Cardiac fibroblast (primary cell): Measurements from ENCODE around the gene POLR3G.

Experiments used
- DNase-seq, 2 donors: peaks; one replicate each; pipeline versions ENCODE4 v3.0.0 to v3.0.0-alpha.2; 2010; ENCODE audit warnings: low read depth in 2 of 2
- H3K4me3 ChIP-seq, 2 donors: replicated peaks in 1 of 2; 1 replicate in 1 of 2; 2 replicates in 1 of 2; pipeline ENCODE4 v1.5.1; 2011; ENCODE audit warnings: low read depth in 2 of 2, low read length in 2 of 2, mild to moderate bottlenecking in 2 of 2, moderate library complexity in 1 of 2
- TF ChIP-seq, protein P1 (sequence below): IDR thresholded peaks from one replicate; pipeline ENCODE4 v1.5.1; 2011; ENCODE audit warnings: low read depth, mild to moderate bottlenecking, low read length, inconsistent platforms

Gene POLR3G

DNA sequence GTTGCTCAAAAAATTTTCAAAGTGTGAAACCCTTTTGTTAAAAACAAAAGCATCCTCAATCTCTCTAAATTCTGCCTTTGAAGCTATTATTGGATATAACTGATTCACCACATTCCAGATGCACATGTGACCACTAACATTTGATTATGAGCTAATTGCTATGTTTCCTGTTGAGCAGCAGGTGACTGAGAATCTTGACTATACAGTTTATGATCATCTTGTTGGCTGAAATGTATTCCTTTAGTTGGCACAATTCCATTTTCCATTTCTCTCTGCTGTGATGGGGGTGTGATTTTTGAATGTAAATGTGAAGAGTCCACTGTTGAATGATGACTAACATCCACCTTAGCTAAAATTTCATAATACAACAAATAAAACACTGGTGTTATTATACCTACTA is 44.0 kb downstream of the POLR3G start:
- TF ChIP-seq, protein P1, sequence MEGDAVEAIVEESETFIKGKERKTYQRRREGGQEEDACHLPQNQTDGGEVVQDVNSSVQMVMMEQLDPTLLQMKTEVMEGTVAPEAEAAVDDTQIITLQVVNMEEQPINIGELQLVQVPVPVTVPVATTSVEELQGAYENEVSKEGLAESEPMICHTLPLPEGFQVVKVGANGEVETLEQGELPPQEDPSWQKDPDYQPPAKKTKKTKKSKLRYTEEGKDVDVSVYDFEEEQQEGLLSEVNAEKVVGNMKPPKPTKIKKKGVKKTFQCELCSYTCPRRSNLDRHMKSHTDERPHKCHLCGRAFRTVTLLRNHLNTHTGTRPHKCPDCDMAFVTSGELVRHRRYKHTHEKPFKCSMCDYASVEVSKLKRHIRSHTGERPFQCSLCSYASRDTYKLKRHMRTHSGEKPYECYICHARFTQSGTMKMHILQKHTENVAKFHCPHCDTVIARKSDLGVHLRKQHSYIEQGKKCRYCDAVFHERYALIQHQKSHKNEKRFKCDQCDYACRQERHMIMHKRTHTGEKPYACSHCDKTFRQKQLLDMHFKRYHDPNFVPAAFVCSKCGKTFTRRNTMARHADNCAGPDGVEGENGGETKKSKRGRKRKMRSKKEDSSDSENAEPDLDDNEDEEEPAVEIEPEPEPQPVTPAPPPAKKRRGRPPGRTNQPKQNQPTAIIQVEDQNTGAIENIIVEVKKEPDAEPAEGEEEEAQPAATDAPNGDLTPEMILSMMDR: no peak
- no peak overlapping the region for H3K4me3 ChIP-seq
- peak in 1 of 2 donors; percentile 31 for DNase-seq

DNA sequence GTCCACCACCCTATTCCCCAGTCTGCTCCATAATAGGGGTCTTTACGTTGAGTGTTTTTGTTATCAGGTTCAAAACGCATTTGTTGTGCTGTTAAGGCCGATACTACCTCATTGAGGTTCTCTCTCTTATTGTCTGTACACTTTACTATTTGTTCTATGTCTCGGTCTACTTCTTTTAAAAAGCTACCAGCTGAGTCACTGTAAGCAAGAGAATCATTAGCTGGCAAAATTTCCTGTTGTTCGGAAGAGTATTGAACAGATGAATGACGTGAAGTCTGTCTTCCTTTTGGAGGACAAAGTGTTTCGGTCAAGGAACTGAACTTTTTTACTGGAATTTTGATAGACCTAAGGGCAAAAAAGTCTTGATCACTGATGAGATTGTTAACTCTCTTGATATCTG is 44.4 kb downstream of the POLR3G start:
- TF ChIP-seq, protein P1: no peak
- no peak overlapping the region for H3K4me3 ChIP-seq
- no peak for DNase-seq

DNA sequence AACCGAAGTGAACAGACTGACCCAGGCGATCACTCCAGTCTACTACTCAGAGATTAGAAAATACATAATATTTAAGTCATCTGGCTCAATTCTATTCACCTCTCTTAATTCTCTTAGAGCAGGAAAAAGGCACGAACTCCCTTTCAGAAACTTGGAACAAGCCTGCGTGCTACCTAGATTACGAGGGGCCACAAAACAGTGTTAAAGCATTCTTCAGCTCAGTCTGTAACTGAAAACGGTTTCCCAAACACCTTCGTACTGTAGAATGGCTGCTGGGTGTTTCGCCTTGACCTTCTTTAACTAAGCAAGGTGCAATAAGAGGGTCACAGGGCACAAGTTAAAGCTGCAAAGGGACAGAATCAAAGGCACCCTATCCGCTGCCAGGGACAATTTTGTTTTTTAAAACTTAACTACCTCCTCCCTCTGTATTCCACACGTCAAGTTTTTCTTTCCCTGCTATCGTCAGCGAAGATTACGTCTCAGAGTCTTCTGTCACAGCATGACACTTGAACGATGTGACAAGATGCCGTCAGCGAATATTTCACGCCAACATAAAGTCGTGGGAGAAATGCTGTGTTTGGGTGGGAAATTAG is 54.0 kb downstream of the POLR3G start:
- TF ChIP-seq, protein P1: no peak
- DNase-seq: peak; percentile 31 to 33
- H3K4me3 ChIP-seq: peak overlapping the region; percentile 81 to 95

DNA sequence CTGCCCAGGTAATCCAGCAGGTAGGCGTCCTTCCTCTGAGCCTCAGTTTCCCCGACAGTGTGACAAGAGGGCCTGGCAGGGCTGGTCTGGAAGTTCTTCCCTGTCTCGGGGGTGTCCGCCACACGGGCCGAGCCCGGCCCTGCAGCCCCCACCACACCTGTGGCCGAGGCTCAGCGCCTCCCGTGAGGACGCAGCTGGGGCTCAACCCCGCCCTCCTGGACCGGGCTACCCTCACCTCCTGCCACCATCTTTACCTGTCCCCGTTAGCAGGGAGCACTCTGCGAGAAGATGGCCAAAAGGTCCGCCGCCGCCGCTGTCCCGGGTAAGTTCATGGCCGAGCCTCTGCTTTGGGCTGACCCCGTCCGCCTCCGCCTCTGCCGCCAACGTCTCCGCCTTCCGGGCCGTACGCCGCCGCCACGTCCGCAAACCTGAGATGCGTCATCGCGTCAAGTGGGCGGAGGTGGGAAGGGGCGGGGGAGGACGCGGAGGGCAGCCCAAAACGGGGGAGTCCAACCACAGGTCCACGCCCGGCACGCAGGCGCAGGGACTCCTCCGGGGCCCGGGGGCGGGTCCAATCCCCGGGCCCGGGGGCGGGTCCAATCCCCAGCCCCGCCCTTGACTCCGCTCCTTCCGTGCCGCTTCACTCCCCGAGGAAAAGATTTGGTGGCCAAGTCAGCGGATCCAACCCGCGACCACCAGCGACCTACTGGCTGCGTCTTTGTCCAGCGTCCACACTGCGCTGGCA is 54.7 kb downstream of the POLR3G start, which contains the start of gene LYSMD3:
LYSMD3 (minus strand) TSS at position 391 of the 745 bp plus-strand sequence. CDS start 4,295 bp downstream, outside the sequence.
- TF ChIP-seq, protein P1: no peak
- H3K4me3 ChIP-seq: peak within 1 kb of the TSS; percentile 81 to 95
- peak; percentile 97 to 99 for DNase-seq

DNA sequence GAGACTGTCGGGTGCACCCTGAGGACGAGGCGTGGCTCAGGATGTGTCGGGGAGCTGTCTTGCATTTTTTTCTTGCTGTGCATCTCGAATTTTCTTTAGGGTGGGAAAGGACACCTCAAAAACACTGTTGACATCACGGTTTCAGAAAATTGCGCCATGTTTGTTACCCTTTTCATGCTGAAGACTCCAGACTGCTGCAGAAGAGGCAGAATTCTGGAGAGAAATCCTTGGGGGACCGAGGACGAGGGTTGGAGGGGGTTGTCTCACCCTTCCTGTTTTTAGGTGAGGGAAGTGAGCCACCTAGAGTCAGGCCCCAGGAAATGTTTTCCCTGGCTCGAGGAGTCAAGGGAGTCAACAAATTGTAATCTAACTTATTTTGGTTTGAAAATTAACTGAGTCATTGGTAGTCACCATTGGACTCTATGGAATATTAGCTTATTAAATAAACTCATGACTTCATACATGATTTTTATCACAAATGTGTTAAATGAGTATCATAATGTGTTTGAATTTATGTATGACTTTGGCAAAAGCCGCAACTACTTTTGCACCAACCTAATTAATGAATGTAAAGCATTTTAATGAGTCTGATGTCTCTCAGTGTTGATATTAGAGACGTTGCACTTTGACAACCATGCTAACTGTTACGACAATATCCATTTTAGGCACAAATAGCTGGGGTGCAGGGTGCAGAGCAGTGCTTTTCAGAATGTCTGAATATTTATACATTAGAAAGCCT is 55.4 kb downstream of the POLR3G start:
- peak; percentile 85 to 90 for DNase-seq
- TF ChIP-seq, protein P1: peak; percentile 72
- H3K4me3 ChIP-seq: peak overlapping the region; percentile 81 to 95

DNA sequence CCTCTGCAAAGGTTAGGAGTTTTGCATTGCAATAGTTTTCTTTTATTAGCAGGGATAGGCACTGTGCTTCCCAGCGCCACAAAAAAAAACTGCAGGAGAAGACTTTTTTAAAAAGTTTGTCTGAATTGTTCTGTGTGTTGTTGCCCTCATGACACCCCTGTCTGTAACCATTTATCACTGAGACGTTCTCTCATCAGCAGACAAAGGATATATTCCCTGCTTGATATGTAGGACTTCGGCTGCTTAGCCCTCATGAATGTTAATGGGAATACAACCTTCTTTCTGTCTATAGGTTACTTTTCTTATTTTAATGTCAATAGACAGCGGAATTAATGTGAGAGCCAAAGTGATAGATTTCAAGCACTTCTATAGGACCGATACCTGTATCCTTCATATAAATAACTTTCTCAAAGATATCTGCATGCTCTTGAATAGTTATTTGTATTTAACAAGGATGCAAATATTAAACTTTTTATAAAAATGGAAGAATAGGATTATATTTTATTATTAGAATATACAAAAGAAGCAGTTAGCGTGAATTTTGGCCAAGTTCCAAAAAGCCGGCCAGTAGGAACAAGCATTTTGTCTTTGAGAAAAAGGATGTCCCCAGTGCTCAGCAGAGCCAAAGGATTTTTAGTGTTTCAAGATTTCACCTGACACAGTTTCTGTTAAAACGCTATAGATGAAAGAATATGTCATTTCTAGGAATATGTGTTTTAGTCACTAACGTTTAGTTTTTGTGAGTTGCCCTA is 56.2 kb downstream of the POLR3G start:
- H3K4me3 ChIP-seq: no peak overlapping the region
- TF ChIP-seq, protein P1: no peak
- peak; percentile 7 to 9 for DNase-seq
